Hematopoietic multipotent progenitor cell treated with erythropoietin and hydrocortisone succinate and interleukin-3 and kit ligand, for 17 days (in vitro differentiated cells): ENCODE data around the gene TMC2.
"Not testable (repeated sequence)": the region's sequence is repeated elsewhere in the genome, so short reads cannot be mapped to it uniquely, and the experiment has no call there.

Experiments
- DNase-seq: peaks from one replicate; pipeline ENCODE4 v3.0.0-alpha.2; 2015; ENCODE audit warnings: low spot score

TMC2 gene

DNA sequence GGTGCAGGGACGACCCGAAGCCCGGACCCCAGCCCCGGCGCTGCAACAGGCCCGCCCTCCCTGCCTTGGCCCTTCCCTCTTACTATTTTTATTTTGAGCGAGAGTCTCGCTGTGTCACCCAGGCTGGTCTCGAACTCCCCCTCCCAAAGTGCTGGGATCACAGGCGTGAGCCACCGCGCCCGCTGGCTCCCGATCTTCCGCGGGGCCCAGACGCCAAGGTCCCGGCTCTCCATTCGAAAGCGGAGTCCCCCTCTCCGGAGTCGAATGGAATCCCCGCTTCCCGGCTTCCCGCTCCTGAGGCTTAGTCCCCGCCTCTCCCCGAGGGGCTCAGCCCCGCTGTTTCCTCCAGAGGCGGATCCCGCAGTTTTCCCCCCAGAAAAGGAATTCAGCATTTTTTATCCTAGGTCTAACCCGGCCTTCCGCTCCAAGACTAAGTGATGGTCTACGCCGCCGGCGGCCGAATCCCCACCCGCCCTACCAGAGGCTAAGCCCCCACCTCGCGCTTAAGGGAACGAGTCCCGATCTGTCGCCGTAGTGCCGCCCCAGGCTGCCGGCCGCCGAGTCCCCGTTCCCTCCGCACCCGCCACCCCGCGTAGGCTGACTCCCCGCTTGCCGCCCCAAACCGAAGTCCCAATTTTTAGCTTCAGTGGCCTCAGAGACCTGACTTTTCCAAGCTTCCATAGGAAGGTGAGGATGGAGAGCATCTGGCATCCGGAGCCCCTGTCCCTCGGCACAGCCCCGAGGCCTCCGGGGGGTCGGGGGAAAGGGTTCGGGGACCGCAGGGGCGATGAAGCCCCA, 11.5 kb upstream of the TMC2 start:
- no peak for DNase-seq

DNA sequence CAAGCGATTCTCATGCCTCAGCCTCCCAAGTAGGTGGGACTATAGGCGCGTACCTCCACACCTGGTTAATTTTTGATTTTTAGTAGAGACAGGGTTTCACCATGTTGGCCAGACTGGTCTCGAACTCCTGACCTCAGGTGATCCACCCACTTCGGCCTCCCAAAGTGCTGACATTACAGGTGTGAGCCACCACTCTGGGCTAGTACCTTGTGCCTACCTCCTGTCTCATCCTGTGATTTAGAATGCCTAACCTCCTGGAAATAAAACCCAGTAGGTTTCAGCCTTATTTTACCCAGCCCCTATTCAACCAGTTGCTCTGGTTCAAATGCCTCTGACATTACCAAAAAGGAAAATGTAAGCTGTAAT, 10.2 kb upstream of the TMC2 start:
- not testable (repeated sequence) for DNase-seq

DNA sequence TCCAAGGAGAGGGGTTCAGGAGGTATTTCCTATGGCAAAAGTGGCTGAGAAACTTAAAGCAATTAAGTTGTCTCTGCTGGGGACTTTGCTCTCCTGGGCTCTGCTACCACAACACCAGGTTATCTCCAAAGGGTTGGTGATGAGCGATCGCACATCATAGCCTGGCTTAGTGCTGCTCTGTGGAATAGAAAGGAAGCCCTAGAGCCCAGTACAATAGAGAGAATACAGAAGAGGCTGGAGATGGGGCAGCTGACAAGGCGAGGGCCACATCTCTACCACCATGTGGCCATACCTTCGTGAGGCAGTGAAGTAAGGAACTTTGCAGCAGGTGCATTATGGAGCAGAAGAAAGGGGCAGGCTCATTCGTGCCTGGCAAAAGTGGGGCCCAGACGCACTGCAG, 8.6 kb upstream of the TMC2 start:
- DNase-seq: no peak

GRCh38 chr20:2528671-2529271, 7.6 kb upstream of the TMC2 start:
- no peak for DNase-seq

DNA sequence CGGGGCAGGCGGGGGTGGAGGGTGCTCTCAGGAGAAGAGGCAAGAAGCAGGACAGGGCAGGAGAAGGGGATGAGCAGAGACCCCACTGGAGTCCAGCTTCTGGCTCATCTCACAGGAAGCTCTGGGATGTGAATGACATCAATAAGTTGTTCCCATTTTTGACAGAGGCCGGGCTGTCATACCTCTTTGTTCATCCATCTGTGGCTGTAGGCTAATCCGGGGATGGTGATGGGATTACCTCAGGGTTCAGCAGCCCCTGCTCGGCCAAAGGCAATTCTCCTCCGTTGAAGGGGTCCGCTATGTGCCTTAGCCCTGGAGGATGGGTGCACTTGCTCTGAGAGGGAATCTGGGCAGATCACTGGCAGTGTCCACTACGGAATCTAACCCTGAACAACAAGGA, 3.3 kb upstream of the TMC2 start:
- no peak for DNase-seq

GRCh38 chr20:2535711-2536559, 438 bp upstream of the TMC2 start:
- DNase-seq: no peak

DNA sequence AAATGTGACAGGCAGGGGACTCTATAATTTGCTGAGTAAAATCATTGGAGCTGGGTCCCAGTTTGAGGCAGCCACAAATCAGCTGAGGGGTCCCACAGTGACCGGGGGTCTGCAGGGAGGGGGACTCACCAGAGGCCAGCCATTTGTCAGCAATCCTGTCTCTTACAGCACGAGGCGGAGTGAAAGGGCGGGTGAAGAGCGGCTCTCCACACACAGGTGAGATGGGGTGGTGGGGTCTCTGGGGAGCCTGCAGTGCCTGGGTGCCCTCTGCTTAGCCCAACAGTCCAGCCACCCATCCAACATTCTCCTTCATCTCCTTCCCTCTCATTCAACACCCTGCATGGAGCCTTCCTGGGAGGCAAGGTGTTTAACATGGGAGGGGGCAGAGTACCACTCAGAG, 728 bp downstream of the TMC2 start:
- DNase-seq: no peak

DNA sequence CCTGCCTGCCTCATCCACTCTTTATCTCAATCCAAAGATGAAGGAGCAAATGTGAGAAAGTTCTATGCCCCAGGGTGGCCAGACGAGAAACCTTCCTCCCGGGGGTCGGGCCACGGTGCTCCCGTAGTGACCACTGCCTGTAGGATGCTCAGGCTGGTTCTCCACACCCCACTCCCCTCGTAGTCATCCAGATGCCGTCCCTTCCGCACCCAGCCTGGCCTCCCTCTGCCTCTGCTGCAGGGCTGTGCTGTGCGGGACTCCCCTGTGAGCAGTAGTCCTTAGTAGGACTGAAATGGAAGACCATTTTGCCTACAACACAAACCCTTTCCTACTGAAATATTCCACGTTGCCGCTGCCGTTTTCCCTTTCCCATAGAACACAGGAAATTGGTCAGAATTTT, 2.0 kb downstream of the TMC2 start:
- no peak for DNase-seq

GRCh38 chr20:2538931-2539720, 2.8 kb downstream of the TMC2 start:
- no peak for DNase-seq

DNA sequence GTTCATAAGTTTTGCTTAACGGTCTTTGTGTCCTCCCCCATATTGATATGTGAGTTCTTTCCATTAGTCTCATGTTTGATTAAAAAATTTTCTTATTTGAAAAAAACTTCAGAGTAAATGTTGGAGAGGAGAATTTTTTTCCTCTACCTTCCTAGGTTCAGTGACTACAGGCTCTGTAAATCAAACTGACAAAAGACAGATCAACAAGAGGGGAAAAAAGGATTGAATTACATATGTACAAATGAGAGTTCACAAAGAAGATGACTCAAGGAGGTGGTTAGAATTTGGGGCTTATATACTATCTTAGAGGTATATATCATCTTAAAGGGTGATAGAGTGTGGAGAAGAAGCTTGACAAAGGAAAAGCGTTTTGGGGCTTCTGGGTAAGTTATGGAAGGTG, 5.6 kb downstream of the TMC2 start:
- no peak for DNase-seq

GRCh38 chr20:2542361-2542760, 6.0 kb downstream of the TMC2 start:
- DNase-seq: no peak

GRCh38 chr20:2544211-2544610, 7.8 kb downstream of the TMC2 start:
- no peak for DNase-seq

GRCh38 chr20:2545594-2545993, 9.2 kb downstream of the TMC2 start:
- DNase-seq: no peak

DNA sequence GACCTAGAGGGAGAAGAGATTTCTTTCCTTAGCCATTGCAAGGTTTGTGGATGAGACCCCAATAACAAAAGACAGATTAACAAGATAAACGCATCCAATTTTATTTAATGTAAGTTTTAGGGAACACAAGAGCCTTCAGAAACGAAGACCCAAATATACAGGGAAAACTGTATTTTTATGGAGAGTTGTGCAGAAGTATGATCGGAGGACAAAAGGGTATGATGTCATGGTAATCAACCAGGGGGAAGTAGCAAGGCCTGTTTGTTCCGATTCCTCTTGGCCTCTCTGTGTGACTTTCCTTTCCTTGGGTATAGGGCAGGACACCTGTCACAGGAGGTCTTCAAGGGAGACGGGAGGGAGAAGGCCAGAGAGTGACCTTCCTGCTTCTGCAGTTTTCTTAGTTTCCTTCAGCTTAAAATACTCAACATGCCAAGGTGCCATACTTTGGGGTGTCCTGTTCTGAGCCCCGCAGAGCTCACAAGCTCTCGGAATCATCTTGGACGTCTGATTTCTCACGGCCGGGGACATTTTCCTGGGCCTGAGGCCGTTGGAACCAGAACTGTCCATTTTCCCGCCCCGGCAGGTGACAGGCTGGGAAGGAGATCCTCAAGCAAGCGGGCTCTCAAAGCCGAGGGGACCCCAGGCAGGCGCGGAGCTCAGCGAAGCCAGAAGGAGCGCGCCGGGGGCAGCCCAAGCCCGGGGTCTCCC, 21.7 kb downstream of the TMC2 start:
- no peak for DNase-seq

GRCh38 chr20:2558581-2559278, 22.4 kb downstream of the TMC2 start:
- DNase-seq: no peak

- no peak for DNase-seq
Measured at GRCh38 chr20:2559279-2559626, 22.9 kb downstream of the TMC2 start.

DNA sequence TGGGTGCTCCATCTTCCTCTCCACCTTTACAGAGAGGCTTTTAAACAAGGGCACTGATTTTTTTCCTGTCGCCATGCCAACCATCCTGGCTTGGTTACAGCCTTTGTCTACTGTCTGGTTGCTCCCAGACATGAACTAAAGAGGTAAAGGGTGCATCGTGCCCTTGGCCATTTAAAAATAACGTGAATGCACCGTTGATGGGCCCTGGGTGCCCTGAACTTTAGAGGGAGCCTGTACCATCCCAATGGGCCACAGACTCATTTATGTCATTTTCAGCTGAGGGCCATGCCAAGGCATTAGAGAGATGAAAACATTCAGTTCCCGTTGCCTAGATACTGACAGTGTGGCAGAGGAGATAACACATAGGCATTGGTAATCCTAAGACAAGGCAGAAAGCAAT, 23.3 kb downstream of the TMC2 start:
- DNase-seq: no peak

GRCh38 chr20:2563116-2563515, 26.7 kb downstream of the TMC2 start:
- DNase-seq: no peak

- DNase-seq: no peak
Measured at GRCh38 chr20:2564406-2564805, 28.0 kb downstream of the TMC2 start.

GRCh38 chr20:2575682-2576081, 39.3 kb downstream of the TMC2 start:
- no peak for DNase-seq

DNA sequence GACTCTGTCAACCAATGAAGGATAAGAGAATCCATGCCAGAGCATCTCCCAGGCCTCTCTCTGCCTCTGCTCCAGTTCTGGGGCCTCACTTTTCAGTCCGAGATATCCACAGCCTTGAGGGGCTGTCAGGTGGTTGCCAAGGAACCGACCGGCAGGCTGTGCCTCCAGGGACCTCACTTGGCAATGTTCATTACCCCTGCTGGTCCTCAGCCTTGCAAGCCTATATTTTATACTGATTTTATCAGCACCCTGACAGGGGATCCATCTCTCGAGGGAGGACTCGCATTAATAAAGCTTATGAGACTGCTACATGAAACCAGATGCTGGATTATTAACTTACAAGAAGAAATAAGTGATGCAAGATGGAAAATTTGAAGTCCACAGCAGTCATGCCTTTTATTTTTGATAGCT, 39.9 kb downstream of the TMC2 start:
- no peak for DNase-seq
